H1 (cell line): ENCODE results near the gene NRXN3. TPM values are rescaled to one million over a fixed set of nuclear protein-coding genes. Genes with fewer than 3 reads are reported as not detected.
A peak's percentile ranks its signal among the peaks of the same experiment; 100 is the strongest.

ENCODE experiments used
- CTCF ChIA-PET: fragments of 300-600 bp; sonication (Branson Sonifier 250); formaldehyde crosslinking; loops from one replicate; lab custom pipeline; 2021; ENCODE audit not compliant: partially characterized antibody; lab: Charles Lee
- POLR2A ChIA-PET: fragments of 300-600 bp; sonication (Branson Sonifier 250); formaldehyde crosslinking; loops from one replicate; lab custom pipeline; 2021; ENCODE audit warnings: inconsistent platforms; ENCODE audit not compliant: partially characterized antibody; lab: Charles Lee
- DNase-seq, 2 experiments: peaks; one replicate each; pipeline versions ENCODE4 v3.0.0 to v3.0.0-alpha.2; 2010 to 2022; ENCODE audit warnings: low spot score in 2 of 2, low read depth in 1 of 2, mixed read lengths in 1 of 2
- FAIRE-seq: peaks from 2 replicates; lab custom pipeline; 2011; peaks lifted over from hg19 to GRCh38; lab: Jason Lieb, UNC
- H2AFZ ChIP-seq: 2 replicates; pipeline ENCODE4 v1.8.1; 2012; ENCODE audit warnings: low read length, inconsistent platforms
- H2AK5ac ChIP-seq: 2 replicates; pipeline ENCODE4 v1.6.1; 2013; ENCODE audit warnings: low read depth, low read length
- H2BK120ac ChIP-seq: replicated peaks from 2 replicates; pipeline ENCODE3; 2013; ENCODE audit warnings: low read depth, low read length, inconsistent platforms
- H2BK12ac ChIP-seq: 2 replicates; pipeline ENCODE4 v1.6.1; 2013; ENCODE audit warnings: low read depth, low read length
- H2BK15ac ChIP-seq: 2 replicates; pipeline ENCODE4 v1.6.1; 2013; ENCODE audit warnings: low read length
- H2BK20ac ChIP-seq: 2 replicates; pipeline ENCODE4 v1.6.1; 2013; ENCODE audit warnings: low read length
- H2BK5ac ChIP-seq: 2 replicates; pipeline ENCODE4 v1.6.1; 2013; ENCODE audit warnings: low read depth, low read length
- H3K14ac ChIP-seq: 2 replicates; pipeline ENCODE4 v1.6.1; 2013; ENCODE audit warnings: inconsistent platforms; ENCODE audit not compliant: insufficient read length
- H3K18ac ChIP-seq: 2 replicates; pipeline ENCODE4 v1.6.1; 2013; ENCODE audit warnings: low read length; ENCODE audit errors: extremely low read depth
- H3K23ac ChIP-seq: 2 replicates; pipeline ENCODE4 v1.6.1; 2013; ENCODE audit warnings: inconsistent platforms; ENCODE audit not compliant: insufficient read length
- H3K23me2 ChIP-seq: 2 replicates; pipeline ENCODE4 v1.6.1; 2013; ENCODE audit warnings: low read depth, low read length
- H3K27ac ChIP-seq: 2 replicates; pipeline ENCODE4 v1.6.1; 2011; ENCODE audit warnings: low read depth, low read length, inconsistent platforms
- H3K27me3 ChIP-seq, 4 experiments: replicated peaks in 1 of 4; 1 replicate in 1 of 4; 2 replicates in 3 of 4; pipeline versions ENCODE4 v1.6.1 to v1.8.1; 2011 to 2013; ENCODE audit warnings: low read length in 3 of 4, mild to moderate bottlenecking in 3 of 4, inconsistent platforms in 2 of 4, mixed read lengths in 2 of 4, moderate library complexity in 1 of 4; ENCODE audit not compliant: control insufficient read depth in 3 of 4, insufficient read depth in 3 of 4; ENCODE audit errors: extremely low read depth in 1 of 4
- H3K36me3 ChIP-seq, 4 experiments: 2 replicates each; pipeline versions ENCODE4 v1.6.1 to v1.8.1; 2011 to 2013; ENCODE audit warnings: mild to moderate bottlenecking in 4 of 4, low read length in 3 of 4, moderate library complexity in 2 of 4, control low read depth in 1 of 4, inconsistent platforms in 1 of 4; ENCODE audit not compliant: insufficient read depth in 4 of 4, control insufficient read depth in 2 of 4
- H3K4ac ChIP-seq: replicated peaks from 2 replicates; pipeline ENCODE3; 2013; ENCODE audit warnings: low read length, low read depth, mixed read lengths, inconsistent platforms; ENCODE audit not compliant: insufficient read length
- H3K4me1 ChIP-seq, 4 experiments: replicated peaks in 1 of 4; 1 replicate in 1 of 4; 2 replicates in 3 of 4; pipeline versions ENCODE4 v1.6.1 to v1.8.1; 2011 to 2013; ENCODE audit warnings: low read length in 3 of 4, inconsistent platforms in 2 of 4, mixed read lengths in 1 of 4; ENCODE audit not compliant: insufficient read depth in 4 of 4, control insufficient read depth in 3 of 4
- H3K4me2 ChIP-seq, 2 experiments: 2 replicates each; pipeline versions ENCODE4 v1.6.1 to v1.8.1; 2011 to 2013; ENCODE audit warnings: low read depth in 2 of 2, low read length in 2 of 2, control low read depth in 1 of 2, inconsistent platforms in 1 of 2, mild to moderate bottlenecking in 1 of 2; ENCODE audit not compliant: insufficient read depth in 1 of 2
- H3K4me3 ChIP-seq, 4 experiments: fragments of 200-600, 300-600 bp in 1 of 4; sonication (generic), shearing (Covaris generic), sonication (Bioruptor Twin) in 1 of 4; 2 replicates each; pipeline versions ENCODE4 v1.5.1 to v1.8.1; 2011 to 2016; ENCODE audit warnings: low read length in 4 of 4, low read depth in 3 of 4, control low read depth in 2 of 4, inconsistent platforms in 2 of 4, mild to moderate bottlenecking in 2 of 4, mixed read lengths in 1 of 4, moderate library complexity in 1 of 4; ENCODE audit not compliant: insufficient read depth in 2 of 4; ENCODE audit errors: extremely low read depth in 1 of 4
- H3K56ac ChIP-seq: replicated peaks from 2 replicates; pipeline ENCODE3; 2013; ENCODE audit warnings: low read depth, mild to moderate bottlenecking, mixed read lengths, low read length, inconsistent platforms; ENCODE audit not compliant: insufficient read length
- H3K79me1 ChIP-seq: 2 replicates; pipeline ENCODE4 v1.6.1; 2013; ENCODE audit warnings: low read depth, low read length, control low read depth
- H3K79me2 ChIP-seq, 2 experiments: 2 replicates each; pipeline versions ENCODE4 v1.6.1 to v1.8.1; 2012 to 2013; ENCODE audit warnings: low read length in 2 of 2, mild to moderate bottlenecking in 2 of 2, inconsistent platforms in 1 of 2; ENCODE audit not compliant: insufficient read depth in 2 of 2, control insufficient read depth in 1 of 2
- H3K9ac ChIP-seq, 4 experiments: replicated peaks in 1 of 4; 1 replicate in 1 of 4; 2 replicates in 3 of 4; pipeline versions ENCODE4 v1.6.1 to v1.8.1; 2011 to 2013; ENCODE audit warnings: low read depth in 3 of 4, low read length in 3 of 4, control low read depth in 2 of 4, mild to moderate bottlenecking in 2 of 4, moderate library complexity in 2 of 4, inconsistent platforms in 1 of 4; ENCODE audit errors: extremely low read depth in 1 of 4
- H3K9me3 ChIP-seq, 2 experiments: 2 replicates each; pipeline versions ENCODE4 v1.6.1 to v1.8.1; 2012 to 2013; ENCODE audit warnings: mild to moderate bottlenecking in 2 of 2, moderate library complexity in 2 of 2, control low read depth in 1 of 2, inconsistent platforms in 1 of 2, low read depth in 1 of 2, low read length in 1 of 2, mixed read lengths in 1 of 2; ENCODE audit not compliant: insufficient read depth in 2 of 2
- H4K20me1 ChIP-seq, 2 experiments: replicated peaks in 1 of 2; 2 replicates each; pipeline versions ENCODE3 to v1.8.1; 2011 to 2013; ENCODE audit warnings: inconsistent platforms in 2 of 2, low read length in 2 of 2, mild to moderate bottlenecking in 1 of 2; ENCODE audit not compliant: insufficient read depth in 2 of 2, control insufficient read depth in 1 of 2
- H4K5ac ChIP-seq: 2 replicates; pipeline ENCODE4 v1.6.1; 2013; ENCODE audit warnings: low read length, low read depth, mixed read lengths, inconsistent platforms; ENCODE audit not compliant: insufficient read length
- H4K8ac ChIP-seq: 2 replicates; pipeline ENCODE4 v1.8.0; 2013; ENCODE audit warnings: mild to moderate bottlenecking, moderate library complexity, low read length, inconsistent platforms; ENCODE audit not compliant: insufficient read depth; ENCODE audit errors: extremely low read depth
- H4K91ac ChIP-seq: replicated peaks from 2 replicates; pipeline ENCODE3; 2013; ENCODE audit warnings: low read length, mixed read lengths, inconsistent platforms; ENCODE audit not compliant: insufficient read length
- NANOG ChIP-seq: IDR thresholded peaks from 2 replicates; pipeline ENCODE4 v1.6.1; 2011; ENCODE audit warnings: low read length, low read depth, mild to moderate bottlenecking, inconsistent platforms; ENCODE audit not compliant: insufficient read depth, poor library complexity, severe bottlenecking
- POLR2A ChIP-seq, 2 experiments: IDR thresholded peaks; 1 replicate in 1 of 2; 2 replicates in 1 of 2; pipeline ENCODE4 v1.6.1; 2011; ENCODE audit warnings: low read depth in 2 of 2, low read length in 2 of 2, mild to moderate bottlenecking in 2 of 2; ENCODE audit errors: control extremely low read depth in 1 of 2
- RXRA ChIP-seq: IDR thresholded peaks from 2 replicates; pipeline ENCODE4 v1.6.1; 2011; ENCODE audit warnings: low read depth, mild to moderate bottlenecking, low read length, moderate library complexity; ENCODE audit not compliant: insufficient read depth
- SIRT6 ChIP-seq: IDR thresholded peaks from one replicate; pipeline ENCODE4 v1.7.1; 2012; ENCODE audit warnings: low read length, inconsistent platforms
- WGBS, 2 experiments: shearing (Covaris generic) in 1 of 2; methylation state at CpG; one replicate each; pipeline versions ENCODE4 v1.1.6 to v1.1.7; 2013 to 2015; ENCODE audit warnings: low lambda C conversion rate in 2 of 2, mixed read lengths in 2 of 2, inconsistent platforms in 1 of 2, low coverage in 1 of 2, missing lambda C conversion rate in 1 of 2; ENCODE audit not compliant: insufficient replicate concordance in 2 of 2, insufficient coverage in 1 of 2, insufficient read length in 1 of 2; ENCODE audit errors: extremely low coverage in 1 of 2, missing lambda C conversion rate in 1 of 2; 5-methylcytosine and 5-hydroxymethylcytosine counted together
- polyA plus RNA-seq, 7 experiments: library from polyadenylated mRNA; depleted of rRNA in 3 of 7; stranded (reverse) in 5 of 7; unstranded in 2 of 7; fragments of >200 nt in 5 of 7; fragments of 200-250 nt in 2 of 7; gene quantifications; 1 replicate in 5 of 7; 2 replicates in 1 of 7; 4 replicates in 1 of 7; pipeline versions ENCODE4 v1.2.1 to v1.2.3, GENCODE V29; 2011 to 2013; ENCODE audit warnings: missing spikeins in 2 of 7, mixed read lengths in 2 of 7
- total RNA-seq: library from RNA; stranded (reverse); fragmentation: NEBNext Ultra II Directional; extraction: Animal tissue kit (Norgen Biotek cat#: 25700); gene quantifications from 2 replicates; pipeline ENCODE4 v1.2.1, GENCODE V29; 2021

NRXN3 gene
- total and polyA plus RNA-seq, 2 of the 8 experiments (the other 6 are each of a cell fraction or from before 2014, with no cell fraction given): 2.6 to 4.1 TPM

- WGBS, 2 experiments: 18% methylated on average over 7 of the region's 7 CpGs; no CpG with 5 or more reads in 1 of the 2 experiments
- H3K9ac ChIP-seq: no peak overlapping the region
- H2AFZ ChIP-seq: 0 out of 2 replicates have a peak overlapping the region, but pooled peaks have one; percentile 14
- no peaks in the 10 kb centered on the region for H3K79me2 ChIP-seq
- no peak overlapping the region for H3K23ac ChIP-seq
- peak overlapping the region in 1 of 4 experiments; percentile 35; a peak in 2 of 8 replicates for H3K4me3 ChIP-seq
- peak in 1 of 2 experiments; percentile 58 for DNase-seq
- H4K8ac ChIP-seq: no peak overlapping the region
- H2BK20ac ChIP-seq: no peak overlapping the region
- no peak overlapping the region for H3K18ac ChIP-seq
- H2BK5ac ChIP-seq: no peak overlapping the region
- H2BK15ac ChIP-seq: no peak overlapping the region
- H3K27ac ChIP-seq: no peak overlapping the region
- no peaks in the 10 kb centered on the region for H3K79me1 ChIP-seq
- no peak for TF ChIP-seq POLR2A (IDR thresholded peaks at IDR 0.05; ENCODE audit: control extremely low read depth in 1 of 2, low read depth in 2 of 2, low read length in 2 of 2)
- no peak for TF ChIP-seq SIRT6
- peak; percentile 63 for TF ChIP-seq NANOG
- no peak for TF ChIP-seq RXRA
- H2AK5ac ChIP-seq: no peak overlapping the region
- POLR2A ChIA-PET: no interaction called here
- H3K23me2 ChIP-seq: no peaks in the 10 kb centered on the region
- peak; percentile 86 for FAIRE-seq
- no peak overlapping the region for H4K91ac ChIP-seq
- no peak overlapping the region for H2BK120ac ChIP-seq
- no peak overlapping the region for H4K5ac ChIP-seq
- CTCF ChIA-PET: interaction anchor here (0.6 to 1.4 kb wide), 3 partner anchors 23 to 341 kb away, joined by 3 to 5 read pairs (median 3); no protein-coding TSS in a partner anchor
- H3K56ac ChIP-seq: no peak overlapping the region
- no peak overlapping the region for H2BK12ac ChIP-seq
- H3K14ac ChIP-seq: no peak overlapping the region
- H3K4me1 ChIP-seq: peaks cover 0 to 17% (median 10%) of the 10 kb centered on the region in 4 experiments; a peak in 3 of 7 replicates
- no peaks in the 10 kb centered on the region for H4K20me1 ChIP-seq
- H3K36me3 ChIP-seq: no peaks in the 10 kb centered on the region; a peak in 1 of 8 replicates
- H3K4ac ChIP-seq: no peak overlapping the region
- H3K27me3 ChIP-seq: no peaks in the 10 kb centered on the region
- peak overlapping the region; percentile 45 to 57; a peak in 3 of 4 replicates for H3K4me2 ChIP-seq
- no peaks in the 10 kb centered on the region for H3K9me3 ChIP-seq
Measured at GRCh38 chr14:79332504-79333197, 1162.5 kb downstream of the NRXN3 start.
